ENCODE measurements around the gene OXTR. TPM values are rescaled to one million over a fixed set of nuclear protein-coding genes. Genes with fewer than 3 reads are reported as not detected.

The OXTR gene
- total and polyA plus RNA-seq, 2 of the 13 experiments (the other 11 are each of a cell fraction or from before 2014, with no cell fraction given): 0.36 to 0.95 TPM

GRCh38 chr3:8765528-8765927 lies 3.9 kb downstream of the OXTR start:
- in situ Hi-C loops (cut with HindIII; ENCODE audit: extremely low pct_ligation_motif_present, low pct_unique_long_range_greater_than_20kb) (no loop called here), intact Hi-C loops (cut with micrococcal nuclease; ENCODE audit: unreplicated experiment) (no loop called here)
- BruUV-seq (replicated peaks): no TSS peak
- Histone ChIP-seq H3K4me2 (ENCODE audit: low read depth, low read length) (no peak overlapping the region), H3K9ac (ENCODE audit: insufficient read depth, low read depth, low read length) (no peak overlapping the region), H3K4me3 (replicated peaks in 1 of 3; ENCODE audit: insufficient read depth in 1 of 3, low read depth in 2 of 3, low read length in 3 of 3) (no peak overlapping the region), H3K27me3 (ENCODE audit: control insufficient read depth in 1 of 2, insufficient read depth in 2 of 2, low read length in 2 of 2) (peaks cover 0 to 15% of the 10 kb centered on the region in 2 experiments; a peak in 2 of 5 replicates), H2AFZ (ENCODE audit: low read length) (no peak overlapping the region), H3K4me1 (ENCODE audit: insufficient read depth, low read length) (peaks cover 38% of the 10 kb centered on the region), H3K79me2 (ENCODE audit: insufficient read depth, low read length) (no peaks in the 10 kb centered on the region), H3K9me3 (ENCODE audit: low read length) (no peaks in the 10 kb centered on the region), H3K36me3 (replicated peaks in 1 of 2; ENCODE audit: control insufficient read depth in 1 of 2, insufficient read depth in 2 of 2, low read length in 2 of 2) (no peaks in the 10 kb centered on the region), H3K27ac (ENCODE audit: extremely low read length, insufficient read depth, low read length) (no peak overlapping the region), H4K20me1 (ENCODE audit: insufficient read depth, low read length) (no peaks in the 10 kb centered on the region)
- CTCF ChIA-PET (ENCODE audit: low intra/inter-chr PET ratio, low total read pairs): no interaction called here
- DNase-seq (ENCODE audit: low spot score) (no peak), ATAC-seq (no peak), FAIRE-seq (no peak)
- WGBS (ENCODE audit: low lambda C conversion rate): 10% methylated on average over 3 of the region's 4 CpGs
- no peak for TF ChIP-seq IKZF4 (CRISPR knock-in tag; IDR thresholded peaks at IDR 0.05; ENCODE audit: borderline replicate concordance, low read depth, not compliant biosample characterization)
- no peak for TF ChIP-seq CHCHD3 (CRISPR knock-in tag; IDR thresholded peaks at IDR 0.05)
- peak; percentile 72; the same call in 1 of the 2 replicates for TF ChIP-seq ZMYM3 (CRISPR knock-in tag; IDR thresholded peaks at IDR 0.05)
- TF ChIP-seq TP53 (CRISPR knock-in tag; conservative IDR thresholded peaks at IDR 0.05): no peak
- TF ChIP-seq ZNF383 (CRISPR knock-in tag; IDR thresholded peaks at IDR 0.05; ENCODE audit: borderline replicate concordance): no peak
- peak; percentile 95 for TF ChIP-seq ZNF768 (CRISPR knock-in tag; IDR thresholded peaks at IDR 0.05)
- no peak for TF ChIP-seq DDIT3 (CRISPR knock-in tag; IDR thresholded peaks at IDR 0.05)
- no peak for TF ChIP-seq ZBTB7B (CRISPR knock-in tag; IDR thresholded peaks at IDR 0.05)
- POLR2A ChIA-PET: no interaction called here

- 68% methylated on average over 5 of the region's 6 CpGs for WGBS (ENCODE audit: low lambda C conversion rate)
- BruUV-seq (replicated peaks): no TSS peak
Observed at GRCh38 chr3:8764528-8764927, 4.9 kb downstream of the OXTR start.

More at GRCh38 chr3:8764528-8764927, 4.9 kb downstream of the OXTR start:
- Histone ChIP-seq H3K27ac (ENCODE audit: extremely low read length, insufficient read depth, low read length) (no peak overlapping the region), H3K27me3 (ENCODE audit: control insufficient read depth in 1 of 2, insufficient read depth in 2 of 2, low read length in 2 of 2) (peaks cover 0 to 21% of the 10 kb centered on the region in 2 experiments; a peak in 3 of 5 replicates), H3K36me3 (replicated peaks in 1 of 2; ENCODE audit: control insufficient read depth in 1 of 2, insufficient read depth in 2 of 2, low read length in 2 of 2) (no peaks in the 10 kb centered on the region), H3K4me2 (ENCODE audit: low read depth, low read length) (no peak overlapping the region), H3K9me3 (ENCODE audit: low read length) (no peaks in the 10 kb centered on the region), H2AFZ (ENCODE audit: low read length) (no peak overlapping the region), H3K4me3 (replicated peaks in 1 of 3; ENCODE audit: insufficient read depth in 1 of 3, low read depth in 2 of 3, low read length in 3 of 3) (no peak overlapping the region), H3K4me1 (ENCODE audit: insufficient read depth, low read length) (peaks cover 35% of the 10 kb centered on the region), H4K20me1 (ENCODE audit: insufficient read depth, low read length) (no peaks in the 10 kb centered on the region), H3K9ac (ENCODE audit: insufficient read depth, low read depth, low read length) (no peak overlapping the region), H3K79me2 (ENCODE audit: insufficient read depth, low read length) (no peaks in the 10 kb centered on the region)
- in situ Hi-C loops (cut with HindIII; ENCODE audit: extremely low pct_ligation_motif_present, low pct_unique_long_range_greater_than_20kb) (no loop called here), intact Hi-C loops (cut with micrococcal nuclease; ENCODE audit: unreplicated experiment) (no loop called here)
- ChIA-PET POLR2A (no interaction called here), CTCF (ENCODE audit: low intra/inter-chr PET ratio, low total read pairs) (no interaction called here)
- TF ChIP-seq THAP11 (CRISPR knock-in tag; IDR thresholded peaks at IDR 0.05) (no peak), ZNF569 (CRISPR knock-in tag; IDR thresholded peaks at IDR 0.05; ENCODE audit: borderline replicate concordance) (no peak), EHMT2 (IDR thresholded peaks at IDR 0.05; ENCODE audit: borderline replicate concordance, low read depth, low read length) (no peak), ZBTB38 (CRISPR knock-in tag; IDR thresholded peaks at IDR 0.05) (no peak), SP1 (IDR thresholded peaks at IDR 0.05) (no peak), SP1 (CRISPR knock-in tag; IDR thresholded peaks at IDR 0.05) (no peak), ZNF724P (CRISPR knock-in tag; IDR thresholded peaks at IDR 0.05; ENCODE audit: borderline replicate concordance) (no peak), DPF2 (CRISPR knock-in tag; IDR thresholded peaks at IDR 0.05; ENCODE audit: borderline replicate concordance, low read depth) (no peak), RFXANK (CRISPR knock-in tag; IDR thresholded peaks at IDR 0.05) (no peak)
- DNase-seq (ENCODE audit: low spot score) (no peak), ATAC-seq (no peak), FAIRE-seq (no peak)
